Activated T-helper 1 cell treated with anti-CD3 and anti-CD28 coated beads, Interleukin-12 subunit alpha, Interleukin-12 subunit beta, Interleukin-2, Interleukin-4 antibody, amounts not matched to agents 30 ng/mL and 10 ng/mL and 1 ng/mL, durations not matched to agents 14 hours and 24 hours and 36 hours (primary cell): Measurements from ENCODE around the gene MBD2. TPM values are rescaled to one million over a fixed set of nuclear protein-coding genes. Genes with fewer than 3 reads are reported as not detected.
"Not testable (repeated sequence)": the region's sequence is repeated elsewhere in the genome, so short reads cannot be mapped to it uniquely, and the experiment has no call there.

Experiments used
- DNase-seq: peaks from one replicate; pipeline ENCODE4 v3.0.0; 2021; ENCODE audit warnings: low spot score
- H3K27ac Mint-ChIP-seq: one replicate; pipeline ENCODE4 v1.8.0; 2021; ENCODE audit warnings: mild to moderate bottlenecking, mixed read lengths
- H3K27me3 Mint-ChIP-seq: one replicate; pipeline ENCODE4 v1.8.0; 2022; ENCODE audit warnings: mild to moderate bottlenecking, moderate library complexity, mixed read lengths; ENCODE audit not compliant: insufficient read depth
- H3K36me3 Mint-ChIP-seq: one replicate; pipeline ENCODE4 v1.8.0; 2021; ENCODE audit warnings: low read depth, mixed read lengths
- H3K4me1 Mint-ChIP-seq: one replicate; pipeline ENCODE4 v1.8.0; 2021; ENCODE audit warnings: low read depth, mixed read lengths
- H3K4me3 Mint-ChIP-seq: one replicate; pipeline ENCODE4 v1.8.0; 2021; ENCODE audit warnings: mild to moderate bottlenecking, moderate library complexity, mixed read lengths
- H3K9me3 Mint-ChIP-seq: one replicate; pipeline ENCODE4 v1.8.0; 2021; ENCODE audit warnings: mixed read lengths
- intact Hi-C: fragments of 100-400 bp; cut with micrococcal nuclease; formaldehyde crosslinking; loops from one replicate; pipeline ENCODE4 v1.15.1; 2024
- total RNA-seq: library from RNA; stranded (reverse); gene quantifications from 2 replicates; pipeline ENCODE4 v1.2.3, GENCODE V29; 2022

MBD2 gene, protein sequence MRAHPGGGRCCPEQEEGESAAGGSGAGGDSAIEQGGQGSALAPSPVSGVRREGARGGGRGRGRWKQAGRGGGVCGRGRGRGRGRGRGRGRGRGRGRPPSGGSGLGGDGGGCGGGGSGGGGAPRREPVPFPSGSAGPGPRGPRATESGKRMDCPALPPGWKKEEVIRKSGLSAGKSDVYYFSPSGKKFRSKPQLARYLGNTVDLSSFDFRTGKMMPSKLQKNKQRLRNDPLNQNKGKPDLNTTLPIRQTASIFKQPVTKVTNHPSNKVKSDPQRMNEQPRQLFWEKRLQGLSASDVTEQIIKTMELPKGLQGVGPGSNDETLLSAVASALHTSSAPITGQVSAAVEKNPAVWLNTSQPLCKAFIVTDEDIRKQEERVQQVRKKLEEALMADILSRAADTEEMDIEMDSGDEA
- total RNA-seq: 223 and 242 TPM in 2 replicates

GRCh38 chr18:54224379-54225014 lies at the start of gene MBD2:
TSS of gene MBD2 (minus strand) at chr18:54224669. CDS start at chr18:54224559, 110 bp downstream.
- peak within 1 kb of the TSS; percentile 98 for H3K4me3 Mint-ChIP-seq
- intact Hi-C loops: loop anchor here (1.0 kb wide), 7 partner anchors 14 to 168 kb away; partner anchors contain the start of genes C18orf54, POLI and STARD6
- peak; percentile 94 for DNase-seq
- peaks cover 24% of the 10 kb centered on the region for H3K36me3 Mint-ChIP-seq
- H3K9me3 Mint-ChIP-seq: no peaks in the 10 kb centered on the region
- H3K4me1 Mint-ChIP-seq: peaks cover 43% of the 10 kb centered on the region
- no peaks in the 10 kb centered on the region for H3K27me3 Mint-ChIP-seq
- H3K27ac Mint-ChIP-seq: peak within 1 kb of the TSS; percentile 98

DNA sequence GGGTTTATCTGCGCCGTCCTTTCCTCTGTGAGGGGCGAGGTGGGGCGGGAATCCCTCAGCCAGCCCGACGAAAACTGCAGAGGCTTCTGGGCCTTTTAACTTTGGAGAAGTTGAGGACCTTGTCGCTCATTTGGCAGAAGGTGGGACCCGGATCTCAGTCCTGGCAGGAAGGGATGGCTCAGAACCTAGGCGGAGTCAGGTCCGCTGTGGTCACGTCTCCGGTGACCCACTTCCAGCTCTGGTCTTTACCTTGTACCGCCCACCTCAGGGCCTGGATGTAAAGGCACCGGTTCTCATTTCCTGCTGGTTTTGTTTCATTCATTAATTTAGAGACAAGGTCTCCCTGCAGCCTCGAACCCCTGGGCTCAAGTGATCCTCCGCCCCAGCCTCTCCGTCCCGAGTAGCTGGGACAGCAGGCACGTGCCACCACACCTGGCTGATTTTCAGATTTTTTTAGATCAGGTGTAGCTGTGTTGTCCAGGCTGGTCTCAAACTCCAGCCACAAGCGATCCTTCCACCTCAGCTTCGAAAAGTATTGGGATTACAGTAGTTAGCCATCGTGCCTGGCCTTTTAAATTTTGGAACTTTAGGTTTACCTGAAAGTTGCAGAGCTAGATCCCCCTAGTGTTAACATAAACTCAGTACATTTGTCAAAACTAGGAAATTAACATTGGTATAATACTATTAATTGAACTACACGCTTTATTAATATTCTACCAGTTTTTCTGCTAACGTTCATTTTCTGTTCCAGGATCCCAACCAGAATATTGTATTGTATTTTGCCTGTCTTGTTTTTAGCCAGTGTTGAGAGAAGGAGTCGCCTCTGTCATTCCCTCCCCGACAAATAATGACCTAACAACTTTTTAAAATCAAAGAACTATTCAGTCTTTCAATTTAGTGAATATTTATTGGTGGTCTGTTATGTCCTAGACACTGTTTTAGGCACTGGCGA lies 45.7 kb upstream of the MBD2 start:
- no peaks in the 10 kb centered on the region for H3K9me3 Mint-ChIP-seq
- H3K4me1 Mint-ChIP-seq: peaks cover 44% of the 10 kb centered on the region
- intact Hi-C loops: loop anchor here (1.0 to 10.0 kb wide), 9 partner anchors 10 to 1605 kb away; partner anchors contain the start of genes C18orf54, MBD2 and STARD6
- H3K36me3 Mint-ChIP-seq: peaks cover 5% of the 10 kb centered on the region
- peak; percentile 54 for DNase-seq
- no peaks in the 10 kb centered on the region for H3K27me3 Mint-ChIP-seq
- peak overlapping the region; percentile 96 for H3K27ac Mint-ChIP-seq
- H3K4me3 Mint-ChIP-seq: peak overlapping the region; percentile 81

- no peaks in the 10 kb centered on the region for H3K9me3 Mint-ChIP-seq
- H3K27me3 Mint-ChIP-seq: no peaks in the 10 kb centered on the region
- intact Hi-C loops: loop anchor here (1.0 to 10.0 kb wide), 6 partner anchors 8 to 1606 kb away; partner anchors contain the start of genes C18orf54, MBD2 and STARD6
- H3K4me1 Mint-ChIP-seq: peaks cover 58% of the 10 kb centered on the region
- peak overlapping the region; percentile 94 for H3K27ac Mint-ChIP-seq
- peaks cover 1% of the 10 kb centered on the region for H3K36me3 Mint-ChIP-seq
- peak overlapping the region; percentile 81 for H3K4me3 Mint-ChIP-seq
- DNase-seq: no peak
These were observed 44.3 kb upstream of the MBD2 start for GRCh38 chr18:54268751-54269150.

DNA sequence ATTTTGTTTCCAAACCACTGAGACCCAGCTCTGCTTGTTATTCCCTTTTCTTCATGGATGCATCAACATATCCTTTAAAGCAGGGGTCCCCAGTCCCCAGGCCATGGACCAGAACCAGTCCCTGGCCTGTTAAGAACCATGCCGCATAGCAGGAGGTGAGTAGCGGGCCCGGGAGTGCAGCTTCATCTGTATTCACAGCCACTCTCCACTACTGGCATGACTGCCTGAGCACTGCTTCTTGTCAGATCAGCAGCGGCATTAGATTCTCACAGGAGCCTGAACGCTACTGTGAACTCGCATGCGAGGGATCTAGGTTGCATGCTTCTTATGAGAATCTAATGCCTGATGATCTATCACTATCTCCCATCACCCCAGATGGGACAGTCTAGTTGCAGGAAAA lies 43.2 kb upstream of the MBD2 start:
- Mint-ChIP-seq H3K36me3 (peaks cover 2% of the 10 kb centered on the region), H3K4me3 (no peak overlapping the region), H3K9me3 (no peaks in the 10 kb centered on the region), H3K27ac (no peak overlapping the region), H3K4me1 (peaks cover 69% of the 10 kb centered on the region), H3K27me3 (no peaks in the 10 kb centered on the region)
- intact Hi-C loops: loop anchor here (10.0 kb wide), 1 partner anchor 1607 kb away; no protein-coding TSS in a partner anchor
- no peak for DNase-seq

DNA sequence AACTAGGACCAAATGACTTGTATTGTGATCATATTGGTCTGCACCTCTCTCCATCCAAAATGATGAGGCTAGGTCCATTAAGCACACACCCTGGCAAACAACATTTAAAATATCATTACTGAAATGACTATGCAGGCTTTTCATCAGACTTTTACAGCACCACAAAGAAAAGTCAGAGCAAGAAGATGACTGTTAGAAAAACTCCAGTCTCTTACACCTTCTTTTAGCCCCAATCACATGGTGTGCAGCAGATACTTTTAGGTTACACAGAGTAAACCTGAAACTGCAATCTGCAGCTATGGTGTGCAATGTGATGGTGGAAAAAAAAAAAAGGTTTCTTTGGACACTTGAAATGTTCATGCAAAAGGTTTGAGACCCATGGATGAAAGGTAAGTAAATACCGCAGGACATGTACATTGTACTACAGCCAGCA lies 39.5 kb upstream of the MBD2 start:
- H3K4me3 Mint-ChIP-seq: peak overlapping the region; percentile 71
- peak overlapping the region; percentile 96 for H3K27ac Mint-ChIP-seq
- no peaks in the 10 kb centered on the region for H3K9me3 Mint-ChIP-seq
- H3K36me3 Mint-ChIP-seq: peaks cover 4% of the 10 kb centered on the region
- no peaks in the 10 kb centered on the region for H3K27me3 Mint-ChIP-seq
- DNase-seq: peak; percentile 40
- intact Hi-C loops: loop anchor here (1.0 to 10.0 kb wide), 7 partner anchors 21 to 1611 kb away; partner anchors contain the start of genes C18orf54 and STARD6
- H3K4me1 Mint-ChIP-seq: peaks cover 75% of the 10 kb centered on the region

- H3K4me1 Mint-ChIP-seq: peaks cover 66% of the 10 kb centered on the region
- no peaks in the 10 kb centered on the region for H3K9me3 Mint-ChIP-seq
- no peaks in the 10 kb centered on the region for H3K27me3 Mint-ChIP-seq
- H3K27ac Mint-ChIP-seq: peak overlapping the region; percentile 94
- H3K36me3 Mint-ChIP-seq: peaks cover 4% of the 10 kb centered on the region
- intact Hi-C loops: loop anchor here (1.0 to 10.0 kb wide), 5 partner anchors 38 to 1613 kb away; partner anchors contain the start of gene MBD2
- H3K4me3 Mint-ChIP-seq: peak overlapping the region; percentile 77
- DNase-seq: no peak
These were observed 37.4 kb upstream of the MBD2 start for GRCh38 chr18:54261894-54262293.

- Mint-ChIP-seq H3K27ac (peak overlapping the region; percentile 94), H3K36me3 (peaks cover 4% of the 10 kb centered on the region), H3K4me3 (peak overlapping the region; percentile 73), H3K4me1 (peaks cover 58% of the 10 kb centered on the region), H3K27me3 (no peaks in the 10 kb centered on the region), H3K9me3 (no peaks in the 10 kb centered on the region)
- intact Hi-C loops: loop anchor here (1.0 to 10.0 kb wide), 4 partner anchors 9 to 1614 kb away; partner anchors contain the start of gene POLI
- no peak for DNase-seq
These were observed 36.1 kb upstream of the MBD2 start for GRCh38 chr18:54260396-54261072.

- H3K36me3 Mint-ChIP-seq: not testable (repeated sequence)
These were observed 33.3 kb upstream of the MBD2 start for GRCh38 chr18:54257818-54258217.

GRCh38 chr18:54257015-54257414 lies 32.5 kb upstream of the MBD2 start:
- intact Hi-C loops: no loop called here
- Mint-ChIP-seq H3K36me3 (peaks cover 2% of the 10 kb centered on the region), H3K9me3 (no peaks in the 10 kb centered on the region), H3K4me3 (no peak overlapping the region), H3K27me3 (peaks cover 6% of the 10 kb centered on the region), H3K4me1 (peaks cover 26% of the 10 kb centered on the region), H3K27ac (no peak overlapping the region)
- DNase-seq: no peak

More at GRCh38 chr18:54257818-54258217, 33.3 kb upstream of the MBD2 start:
- peaks cover 34% of the 10 kb centered on the region for H3K4me1 Mint-ChIP-seq
- H3K4me3 Mint-ChIP-seq, H3K9me3 Mint-ChIP-seq, H3K27ac Mint-ChIP-seq, DNase-seq, intact Hi-C loops, H3K27me3 Mint-ChIP-seq: not testable (repeated sequence)

- intact Hi-C loops: no loop called here
- Mint-ChIP-seq H3K27me3 (peaks cover 6% of the 10 kb centered on the region), H3K9me3 (no peaks in the 10 kb centered on the region), H3K4me1 (peaks cover 21% of the 10 kb centered on the region), H3K36me3 (peaks cover 2% of the 10 kb centered on the region), H3K4me3 (no peak overlapping the region), H3K27ac (no peak overlapping the region)
- DNase-seq: no peak
These were observed 30.7 kb upstream of the MBD2 start for GRCh38 chr18:54255141-54255540.

DNA sequence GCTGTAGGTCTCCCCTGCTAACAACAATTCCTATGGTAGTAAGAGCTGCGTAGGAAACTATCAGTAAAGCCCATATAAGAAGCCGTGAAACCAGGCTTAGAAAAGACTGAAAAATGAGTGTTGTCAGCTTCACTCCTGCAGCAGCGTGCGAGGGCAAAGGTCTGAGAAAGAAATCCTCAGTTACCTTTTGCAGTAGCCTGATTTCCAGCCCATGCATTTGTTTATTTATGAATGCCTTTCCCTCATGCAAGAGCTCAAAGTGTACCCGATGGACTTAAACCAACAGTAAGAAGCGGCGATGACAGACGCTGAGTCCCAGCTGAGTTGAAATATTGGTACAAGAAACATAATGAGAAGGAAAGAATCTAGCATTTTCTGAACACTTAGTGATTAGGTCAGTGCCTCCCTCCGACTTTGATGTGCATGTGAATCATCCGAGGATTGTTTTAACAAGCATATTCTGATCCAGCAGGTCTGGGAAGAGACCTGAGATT lies 29.8 kb upstream of the MBD2 start:
- Mint-ChIP-seq H3K9me3 (no peaks in the 10 kb centered on the region), H3K36me3 (no peaks in the 10 kb centered on the region), H3K27ac (no peak overlapping the region), H3K27me3 (peaks cover 6% of the 10 kb centered on the region), H3K4me3 (no peak overlapping the region), H3K4me1 (peaks cover 18% of the 10 kb centered on the region)
- intact Hi-C loops: no loop called here
- no peak for DNase-seq
